GM19455 (cell line): ENCODE measurements around the gene OSM.
"Not testable (repeated sequence)": the region's sequence is repeated elsewhere in the genome, so short reads cannot be mapped to it uniquely, and the experiment has no call there.

Experiments used
- ATAC-seq: cut with Tn5 transposase; IDR thresholded peaks from one replicate; pipeline ENCODE4 v1.9.1; 2021; ENCODE audit not compliant: unreplicated experiment

OSM gene

DNA sequence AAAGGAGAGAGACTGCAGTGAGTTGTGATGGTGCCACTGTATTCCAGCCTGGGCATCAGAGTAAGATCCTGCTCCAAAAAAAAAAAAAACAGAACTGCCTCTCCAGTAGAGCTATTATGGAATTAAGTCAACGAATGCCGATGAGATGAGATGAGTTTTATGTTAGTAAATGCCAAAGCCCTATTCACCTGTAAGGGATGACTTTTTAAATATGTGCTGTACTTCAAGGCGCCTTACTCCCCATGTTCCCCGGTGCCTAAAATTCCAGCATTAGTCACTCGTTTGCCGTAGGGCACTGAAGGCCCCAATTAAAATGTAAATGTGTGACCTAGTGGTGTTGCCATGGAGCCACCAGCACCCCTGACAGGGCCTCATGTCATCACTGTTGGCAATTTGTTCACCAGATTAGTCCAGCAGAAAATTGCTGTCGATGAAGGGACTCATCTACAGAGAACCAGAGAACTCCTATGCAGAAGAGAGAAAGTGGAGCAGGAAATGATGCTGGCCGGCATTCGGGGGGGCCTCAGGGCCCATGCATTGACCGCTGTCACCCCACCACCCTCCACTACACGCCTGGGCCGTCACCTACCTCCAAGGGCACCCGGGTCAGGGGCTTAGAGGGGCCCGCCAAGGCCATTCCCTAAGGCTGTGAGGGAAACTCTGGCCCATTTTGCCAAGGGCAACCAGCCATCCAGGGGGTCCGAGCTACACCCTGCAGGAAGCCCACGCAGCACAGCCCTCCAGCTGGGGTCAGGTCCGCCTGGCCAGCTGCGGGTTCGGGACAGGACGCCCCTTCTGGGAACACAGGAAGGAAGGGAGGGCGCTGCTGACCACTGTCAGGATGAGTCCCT lies 37.9 kb downstream of the OSM start:
- ATAC-seq = no peak

DNA sequence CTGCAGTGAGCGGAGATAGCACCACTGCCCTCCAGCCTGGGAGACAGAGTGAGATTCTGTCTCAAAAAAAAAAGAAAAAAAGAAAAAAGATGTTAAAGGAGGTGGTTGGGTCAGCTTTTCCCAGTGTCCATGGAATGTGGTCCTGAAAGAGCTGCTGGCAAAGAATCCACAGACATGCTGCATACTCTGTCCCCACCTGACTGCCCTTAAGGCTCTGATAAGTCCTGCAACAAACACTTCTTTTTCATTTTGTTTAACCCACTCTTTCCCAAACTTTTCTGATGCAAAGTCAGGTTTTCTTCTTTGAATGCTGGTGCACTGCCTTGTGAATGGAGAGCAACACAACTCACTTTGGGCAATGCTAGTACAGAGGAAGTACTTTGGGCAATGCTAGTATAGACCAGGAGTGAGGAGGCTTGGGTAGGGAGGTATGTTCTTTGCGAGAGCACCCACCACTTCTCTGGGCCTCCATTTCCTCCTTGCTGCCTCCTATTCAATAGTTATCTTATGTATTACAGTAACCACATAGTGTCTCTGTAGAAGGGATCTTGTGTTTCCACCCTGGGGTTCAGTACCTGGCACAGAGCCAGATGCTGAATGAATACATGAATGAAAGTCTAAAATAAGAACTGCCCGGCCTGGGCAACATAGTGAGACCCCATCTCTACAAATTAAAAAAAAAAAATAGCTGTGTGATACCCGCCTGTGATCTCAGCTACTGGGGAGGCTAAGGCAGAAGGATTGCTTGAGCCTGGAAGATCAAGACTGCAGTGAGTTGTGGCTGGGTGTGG lies 39.0 kb downstream of the OSM start:
- no peak for ATAC-seq

DNA sequence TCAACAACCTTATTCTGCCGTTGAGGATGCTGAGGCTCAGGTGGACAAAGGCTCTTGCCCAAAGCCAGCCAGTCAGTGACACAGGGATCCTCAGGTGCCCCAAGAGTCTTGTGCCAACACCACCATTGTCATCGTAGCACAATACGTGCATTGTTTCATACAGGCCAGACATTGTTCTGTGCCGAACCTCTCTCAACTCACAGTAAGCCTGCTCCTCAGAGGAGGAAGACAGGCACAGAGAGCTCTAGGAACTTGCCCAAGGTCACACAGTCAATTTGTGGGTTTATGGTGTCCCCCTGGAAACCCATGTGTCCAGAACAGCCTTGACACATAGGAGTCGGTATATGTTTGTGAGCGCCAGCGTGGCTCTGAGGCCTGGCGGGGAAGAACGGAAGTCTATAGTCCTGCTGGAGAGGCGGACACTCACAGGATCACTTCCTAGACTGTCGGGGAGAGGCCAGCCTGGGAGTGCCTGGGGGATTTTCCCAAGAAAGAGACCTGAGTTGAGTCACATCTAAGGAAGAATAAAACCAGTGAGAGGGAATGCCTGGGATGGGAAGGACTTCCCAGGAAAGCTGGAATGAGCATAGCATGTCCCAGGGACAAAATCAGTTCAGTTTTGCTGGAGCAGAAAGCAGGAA lies 40.3 kb downstream of the OSM start:
- ATAC-seq = no peak

DNA sequence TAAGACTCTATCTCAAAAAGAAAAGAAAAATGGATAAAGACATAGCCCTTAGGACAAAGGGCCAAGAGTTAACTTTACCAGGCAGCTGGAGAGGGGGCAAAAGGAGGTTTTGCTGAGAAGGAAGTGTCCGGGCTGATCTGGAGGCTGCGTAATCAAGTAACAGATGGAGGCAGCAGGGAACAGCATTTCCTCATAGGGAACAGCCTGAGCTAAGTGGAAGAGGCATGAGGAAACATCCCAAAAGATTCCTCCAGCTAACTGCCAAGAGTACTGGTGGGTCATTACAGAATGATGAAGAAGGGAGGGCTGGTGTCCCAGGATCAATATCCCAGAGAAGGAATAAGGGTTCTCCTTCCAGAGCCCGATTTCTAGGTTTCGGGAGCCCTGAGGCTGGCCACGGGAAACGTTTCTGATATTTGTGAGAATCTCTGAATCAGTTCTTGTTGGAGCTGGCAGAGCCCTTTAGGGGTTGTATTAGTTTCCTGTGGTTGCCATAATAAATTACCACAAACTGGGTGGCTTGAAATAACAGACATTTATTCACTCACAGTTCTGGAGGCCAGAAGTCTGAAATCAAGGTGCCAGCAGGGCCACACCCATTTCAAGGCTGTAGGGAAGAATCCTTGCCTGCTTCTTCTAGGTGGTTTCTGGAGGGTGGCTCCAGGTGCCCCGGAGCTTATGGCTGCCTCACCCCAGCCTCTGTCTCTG lies 41.3 kb downstream of the OSM start:
- no peak for ATAC-seq

DNA sequence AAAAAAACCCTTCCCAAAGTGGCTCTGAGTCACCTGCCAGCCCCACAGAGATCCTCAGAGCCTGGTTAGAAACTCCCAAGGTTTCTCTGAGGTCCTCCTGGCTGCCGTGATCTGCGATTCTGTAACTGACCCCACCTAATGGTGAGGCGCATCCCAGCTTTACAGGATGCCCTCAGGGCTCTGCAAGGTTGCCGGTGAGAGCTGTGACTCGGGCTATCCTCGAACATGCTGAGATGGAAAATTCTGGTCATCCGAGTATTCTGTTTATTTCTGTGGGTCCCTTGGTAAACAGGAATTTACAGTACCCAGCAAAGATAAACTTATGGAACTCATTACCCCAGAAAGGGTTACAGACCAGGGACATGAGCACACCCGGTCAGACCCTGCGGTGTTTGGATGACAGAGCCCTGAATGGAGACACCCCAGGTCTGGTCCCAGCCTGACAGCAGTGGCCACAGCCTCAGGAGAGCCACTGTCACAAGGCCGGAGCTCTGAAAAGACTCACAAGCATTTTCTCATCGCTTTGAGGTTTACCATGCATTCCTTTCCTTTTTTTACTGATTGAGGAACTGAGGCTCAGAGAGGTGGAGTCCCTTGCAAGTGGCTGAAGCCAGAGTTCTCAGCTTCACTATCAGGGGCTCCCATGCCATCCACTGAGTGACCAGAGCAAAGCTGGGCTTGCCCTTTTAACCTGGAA lies 42.3 kb downstream of the OSM start:
- no peak for ATAC-seq

DNA sequence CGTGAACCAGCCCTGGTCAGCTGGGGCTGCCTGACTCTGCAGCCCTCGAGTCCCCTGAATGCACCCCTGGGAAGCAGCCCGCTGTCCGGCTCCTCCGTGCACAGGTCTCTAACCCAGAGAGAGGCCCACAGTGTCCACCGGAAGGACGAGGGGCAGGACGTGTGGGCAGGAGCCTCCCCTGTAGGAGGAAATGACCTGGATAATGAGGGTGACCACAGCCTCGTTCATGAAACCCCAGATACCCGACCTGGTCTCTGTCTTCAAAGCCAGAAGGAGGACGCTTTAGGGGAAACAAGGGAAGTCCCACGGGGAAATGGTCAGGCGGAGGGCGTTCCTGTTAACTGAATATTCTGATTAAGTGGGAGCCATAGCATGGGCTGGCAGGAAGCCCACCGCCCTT lies 43.3 kb downstream of the OSM start:
- no peak for ATAC-seq

DNA sequence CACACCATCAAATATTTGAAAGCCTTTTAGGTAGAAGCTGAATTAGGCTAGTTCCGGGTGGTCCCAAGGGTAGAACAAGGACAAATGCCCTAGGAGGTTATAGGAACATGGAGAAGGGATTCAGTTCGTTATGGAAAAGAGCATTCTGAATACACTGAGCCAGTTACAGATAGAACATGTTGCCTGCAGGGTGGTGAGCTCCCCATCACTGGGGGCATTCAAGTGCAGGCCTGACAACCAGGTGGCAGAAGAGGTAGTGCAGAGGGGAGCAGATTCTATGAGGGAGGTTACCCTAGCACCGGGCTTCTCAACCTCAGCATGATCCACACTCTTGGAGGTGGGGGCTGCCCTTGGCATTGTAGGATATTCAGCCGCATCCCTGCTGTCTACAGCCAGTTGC lies 44.3 kb downstream of the OSM start:
- no peak for ATAC-seq

DNA sequence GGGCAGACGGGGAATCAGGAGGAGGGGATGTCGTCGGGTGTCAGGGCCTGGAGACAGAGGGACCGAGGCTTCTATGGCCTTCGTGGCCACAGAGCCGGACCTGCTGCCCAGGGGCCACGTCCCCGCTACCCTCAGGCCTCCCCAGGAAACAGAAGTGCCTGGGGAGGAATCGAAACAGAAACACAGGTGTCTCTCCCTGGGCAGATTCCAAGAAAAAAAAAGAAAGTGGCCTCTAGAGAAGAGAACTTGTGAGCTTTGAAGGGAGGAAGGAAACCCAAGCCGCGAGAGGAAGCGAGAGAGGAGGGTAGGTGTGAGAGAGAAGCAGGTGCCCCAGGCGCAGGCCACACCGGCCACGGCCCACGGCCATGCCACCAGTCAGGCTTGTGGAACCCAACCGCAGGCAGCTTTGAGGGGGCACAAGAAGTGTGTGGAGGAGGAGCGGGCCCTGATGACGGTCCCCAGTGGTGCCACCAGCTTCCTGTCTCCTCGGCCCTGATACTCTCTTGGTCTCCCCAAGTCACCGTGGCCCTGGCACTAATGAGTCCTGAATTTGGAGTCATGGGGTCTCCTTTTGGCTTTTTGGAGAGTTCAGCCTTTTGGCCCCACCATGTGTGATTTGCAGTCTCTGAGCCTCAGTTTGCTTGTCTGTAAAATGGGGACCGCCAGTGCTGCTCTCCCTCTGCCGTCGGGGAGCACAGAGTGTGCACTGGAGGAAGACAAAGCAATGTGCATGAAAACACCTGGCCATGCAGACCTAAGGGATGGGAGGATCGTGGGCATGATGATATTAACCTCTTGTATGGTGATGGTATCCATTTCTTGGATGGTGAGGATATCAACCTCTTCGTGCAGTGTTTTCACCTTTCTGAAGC lies 45.3 kb downstream of the OSM start:
- no peak for ATAC-seq

DNA sequence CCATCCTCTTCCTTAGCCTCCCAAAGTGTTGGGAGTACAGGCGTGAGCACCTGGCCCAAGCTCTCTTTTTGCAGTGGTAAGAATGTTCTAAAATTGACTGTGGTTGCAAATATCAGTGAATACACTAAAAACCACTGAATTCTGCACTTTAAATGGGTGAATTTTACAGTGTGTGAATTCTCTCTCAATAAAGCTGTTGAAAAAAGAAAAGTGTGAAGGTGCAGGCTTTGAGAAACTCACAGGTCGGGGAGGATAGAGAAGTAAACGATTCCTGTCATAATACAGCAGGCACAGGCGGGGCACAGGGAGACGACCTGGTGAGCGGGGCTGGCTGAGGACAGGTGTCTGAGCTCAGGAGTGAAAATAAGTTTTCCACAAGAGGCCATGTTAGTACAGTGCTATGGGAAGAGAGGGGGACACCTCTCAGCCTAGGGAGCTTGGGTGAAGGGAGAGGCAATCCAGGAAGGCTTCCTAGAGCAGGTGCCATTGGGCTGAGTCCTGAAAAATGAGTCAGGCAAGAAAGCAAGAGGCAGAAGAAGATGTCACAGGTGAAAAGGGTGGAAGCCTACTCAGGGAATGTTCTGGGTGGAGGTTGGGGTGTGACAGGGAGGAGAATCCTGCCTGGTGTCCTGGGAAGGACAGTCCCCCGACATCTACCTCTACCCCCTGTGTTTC lies 46.2 kb downstream of the OSM start:
- ATAC-seq = no peak

DNA sequence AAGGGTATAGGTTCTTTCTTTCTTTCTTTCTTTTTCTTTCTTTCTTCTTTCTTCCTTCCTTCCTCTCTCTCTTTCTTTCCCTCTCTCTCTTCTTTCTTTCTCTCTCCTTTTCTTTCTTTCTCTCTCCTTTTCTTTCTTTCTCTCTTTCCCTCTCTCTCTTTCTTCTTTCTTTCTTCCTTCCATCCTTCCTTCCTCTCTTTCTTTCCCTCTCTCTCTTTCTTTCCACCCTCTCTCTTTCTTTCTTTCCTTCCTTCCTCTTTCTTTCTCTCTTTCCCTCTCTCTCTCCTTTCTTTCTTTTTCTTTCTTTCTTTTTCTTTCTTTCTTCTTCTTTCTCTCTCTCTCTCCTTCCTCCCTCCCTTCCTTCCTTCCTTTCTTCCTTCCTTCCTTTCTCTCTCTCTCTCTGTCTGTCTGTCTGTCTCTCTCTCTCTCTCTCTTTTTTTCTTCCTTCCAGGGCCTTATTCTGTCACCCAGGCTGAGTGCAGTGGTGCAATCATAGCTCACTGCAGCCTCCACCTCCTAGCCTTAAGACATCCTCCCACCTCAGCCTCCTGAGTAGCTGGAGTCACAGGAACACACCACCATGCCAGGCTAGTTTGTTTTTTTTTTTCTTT lies 46.9 kb downstream of the OSM start:
- no peak for ATAC-seq

DNA sequence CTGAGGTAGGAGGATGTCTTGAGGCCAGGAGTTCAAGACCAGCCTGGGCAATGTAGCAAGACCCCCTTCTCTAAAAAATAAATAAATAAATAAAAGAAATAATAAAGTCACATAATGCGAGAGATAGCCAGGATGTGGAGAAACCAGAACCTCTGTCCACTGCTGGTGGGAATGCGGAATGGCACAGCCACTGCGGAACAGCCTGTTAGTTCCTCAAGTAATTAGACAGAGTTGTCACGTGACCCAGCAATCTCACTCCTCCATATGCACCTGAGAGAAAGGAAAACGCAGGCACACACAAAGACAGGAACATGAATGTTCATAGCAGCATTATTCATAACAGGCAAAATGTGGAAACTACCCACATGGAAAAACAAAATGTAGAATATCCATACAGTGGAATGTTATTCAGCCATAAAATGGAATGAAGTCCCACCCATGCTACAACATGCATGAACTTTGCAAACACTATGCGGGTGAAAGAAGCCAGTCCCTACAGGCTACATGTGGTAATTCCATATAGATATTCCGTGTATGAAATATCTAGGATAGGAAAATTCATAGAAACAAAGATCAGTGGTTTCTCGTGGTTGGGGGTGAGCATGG lies 47.5 kb downstream of the OSM start:
- no peak for ATAC-seq

DNA sequence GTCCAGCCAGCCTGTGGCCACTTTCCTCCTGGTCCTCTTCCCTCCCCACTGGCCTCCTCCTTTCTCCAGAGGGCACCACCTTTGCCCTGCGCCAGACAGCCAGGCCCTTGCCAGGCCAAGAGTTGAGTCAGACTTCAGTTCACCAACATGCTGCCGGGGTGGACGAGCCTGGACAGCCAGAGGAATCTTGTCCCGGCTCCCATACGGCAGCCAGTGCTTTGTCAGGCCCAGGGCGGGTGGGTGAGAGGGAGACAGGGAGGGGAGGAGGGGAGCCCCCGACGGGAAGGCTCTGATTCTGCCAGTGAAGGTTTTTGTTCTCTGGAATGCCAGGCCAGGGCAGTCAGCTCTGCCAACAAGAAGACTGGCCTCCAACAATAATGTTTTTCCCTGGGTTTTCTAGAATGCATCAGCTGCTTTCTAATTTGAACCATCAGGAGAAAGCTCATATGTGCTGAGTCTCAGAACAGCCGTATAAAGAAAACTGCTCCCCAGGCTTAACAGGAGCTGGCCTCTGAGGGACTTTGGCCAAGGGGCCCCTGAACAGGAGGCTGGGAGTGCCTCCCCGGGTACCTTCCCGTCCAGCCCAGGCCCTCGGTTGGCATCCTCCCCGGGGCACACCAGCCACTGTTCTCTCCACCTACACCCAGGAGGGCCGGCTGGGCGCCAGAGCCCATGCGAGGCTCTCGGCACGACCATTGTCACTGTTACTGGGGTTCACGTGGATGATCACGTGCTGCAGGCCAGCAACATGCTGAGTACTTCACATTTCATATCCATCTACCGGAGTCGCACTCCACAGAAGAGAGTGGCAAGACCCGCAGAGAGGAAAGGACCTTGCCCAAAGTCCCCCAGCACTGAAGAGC lies 48.7 kb downstream of the OSM start:
- no peak for ATAC-seq

DNA sequence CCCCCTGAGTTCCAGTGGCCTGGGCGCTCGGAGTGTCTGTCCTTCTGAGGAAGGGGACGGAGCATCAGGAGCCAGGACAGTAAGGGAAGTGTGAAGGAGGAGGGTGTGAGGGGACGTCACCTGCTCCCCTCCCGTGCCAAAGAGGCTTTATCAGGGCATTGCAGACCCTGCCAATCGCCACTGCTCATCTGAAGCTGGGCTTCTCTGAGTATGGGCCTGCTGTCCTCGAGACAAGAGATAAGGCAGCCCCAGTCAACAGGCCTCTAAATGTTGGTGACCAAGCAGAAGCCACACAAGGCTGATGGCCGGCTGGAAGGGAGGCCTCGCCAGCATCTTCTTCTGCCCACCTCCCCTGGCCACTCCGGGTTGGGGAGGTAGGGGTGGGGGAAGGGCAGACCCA lies 49.9 kb downstream of the OSM start:
- no peak for ATAC-seq

DNA sequence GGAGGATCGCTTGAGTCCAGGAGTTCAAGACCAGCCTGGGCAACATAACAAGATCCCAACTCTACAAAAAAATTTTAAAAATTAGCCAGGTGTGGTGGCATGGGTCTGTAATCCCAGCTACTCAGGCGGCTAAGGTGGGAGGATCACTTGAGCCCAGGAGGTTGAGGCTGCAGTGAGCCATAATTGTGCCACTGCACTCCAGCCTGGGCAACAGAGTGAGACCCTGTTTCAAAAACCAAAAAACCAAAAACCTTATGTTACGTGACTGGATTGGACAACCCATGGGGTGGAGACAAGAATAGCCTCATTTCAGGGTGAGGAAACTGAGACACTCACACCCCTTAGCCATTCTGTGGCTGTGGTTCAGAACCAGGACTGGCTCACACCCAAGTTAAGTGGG lies 50.4 kb downstream of the OSM start:
- ATAC-seq = not testable (repeated sequence)

DNA sequence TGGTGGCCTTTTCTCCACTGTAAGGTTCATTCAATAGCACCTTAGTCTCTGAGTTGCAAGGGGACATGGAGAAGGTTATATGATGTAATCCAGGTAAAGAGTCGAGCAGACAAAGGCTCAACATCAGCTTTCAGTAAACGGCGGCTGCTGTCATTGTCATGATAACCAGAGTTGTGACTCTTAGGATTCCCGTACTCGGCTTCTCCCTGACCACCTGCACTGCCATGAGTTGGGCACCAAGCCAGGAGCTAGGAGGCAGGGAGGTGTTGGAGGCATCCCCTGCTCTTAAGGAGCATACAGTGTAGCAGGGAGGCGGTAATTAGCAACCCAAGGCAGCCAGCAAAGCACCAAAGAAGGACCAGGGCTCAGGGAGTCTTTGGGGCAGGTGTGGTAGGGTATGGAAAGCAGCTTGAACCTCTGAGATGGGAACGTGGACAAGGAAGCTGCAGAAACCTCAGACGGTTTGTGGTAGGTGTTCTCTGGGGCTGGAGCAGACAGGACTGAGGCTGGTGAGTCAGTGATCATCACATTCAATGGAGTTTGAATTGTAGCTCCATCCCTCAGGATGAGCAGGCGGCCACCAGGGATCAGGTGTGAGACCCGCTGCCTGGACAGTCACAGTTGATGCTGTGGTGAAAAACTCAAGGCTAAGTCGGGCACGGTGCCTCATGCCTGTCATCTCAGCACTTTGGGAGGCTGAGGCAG lies 51.8 kb downstream of the OSM start:
- no peak for ATAC-seq

DNA sequence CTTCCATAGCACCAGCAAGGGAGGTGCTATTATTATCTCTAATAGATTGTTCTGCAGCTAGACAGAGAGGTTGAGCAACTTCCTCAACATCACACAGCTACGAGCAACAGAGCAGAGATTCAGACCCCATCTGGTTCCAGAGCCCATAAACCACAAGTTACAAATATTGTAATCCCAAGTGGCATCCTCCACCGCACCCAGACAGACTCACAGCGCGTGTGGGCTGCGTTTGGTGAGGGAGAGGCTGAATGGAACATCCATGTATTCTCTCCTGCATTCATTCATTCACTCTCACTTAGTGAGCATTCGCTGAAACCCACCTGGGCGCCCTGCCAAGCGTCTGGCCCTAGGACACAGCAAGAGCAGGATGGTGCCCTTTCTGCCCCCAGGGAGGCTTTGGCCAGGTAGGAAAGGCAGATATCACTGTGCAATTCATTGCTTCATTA lies 53.6 kb downstream of the OSM start:
- no peak for ATAC-seq
